ENCODE data around the gene RNU1-3.
"Not testable (repeated sequence)": the region's sequence is repeated elsewhere in the genome, so short reads cannot be mapped to it uniquely, and the experiment has no call there.

DNA sequence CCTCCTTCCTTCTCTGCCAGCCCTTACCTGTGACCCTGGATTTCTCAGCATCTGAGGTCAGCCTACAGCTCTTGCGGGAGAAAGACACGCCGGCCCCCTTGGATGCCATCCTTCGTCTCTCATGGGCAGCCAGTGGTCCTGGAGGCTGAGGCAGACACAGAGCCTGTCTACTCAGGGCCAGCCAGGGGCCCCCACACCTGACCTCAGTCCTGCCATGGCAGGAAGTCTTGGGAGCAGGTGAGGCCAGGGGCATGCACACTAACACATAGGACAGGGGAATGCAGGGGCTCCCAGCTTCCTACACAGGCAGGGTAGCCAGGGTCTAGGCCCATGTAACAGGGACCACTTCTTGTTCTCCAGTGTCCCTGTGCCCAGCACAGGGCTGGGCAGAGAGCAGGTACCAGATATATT lies 23.7 kb downstream of the RNU1-3 start:
- TF ChIP-seq EZH2phosphoT487 (IDR thresholded peaks at IDR 0.05; ENCODE audit: insufficient read depth, low read depth); EZH2 (IDR thresholded peaks at IDR 0.05; ENCODE audit: insufficient read depth, poor library complexity, severe bottlenecking): not testable (repeated sequence)
